Vagina (tissue), 2 donors: ENCODE results near the gene TMEM18.

Experiments
- CTCF ChIP-seq, 3 experiments: fragments of 450-650 bp in 2 of 3; fragments of 200-600 bp in 1 of 3; sonication (generic) in 1 of 3; IDR thresholded peaks; one replicate each; pipeline ENCODE4 v1.5.1; 2017 to 2019; ENCODE audit warnings: antibody characterized with exemption in 3 of 3, mild to moderate bottlenecking in 2 of 3, moderate library complexity in 2 of 3
- POLR2A ChIP-seq, 2 donors: fragments of 450-650 bp; IDR thresholded peaks; one replicate each; pipeline ENCODE4 v1.6.1; 2017; ENCODE audit warnings: antibody characterized with exemption in 2 of 2, mild to moderate bottlenecking in 2 of 2, moderate library complexity in 2 of 2
- POLR2AphosphoS5 ChIP-seq, 2 donors: sonication (generic); formaldehyde crosslinking; IDR thresholded peaks; one replicate each; pipeline ENCODE4 v1.9.0; 2017; ENCODE audit warnings: antibody characterized with exemption in 2 of 2, mild to moderate bottlenecking in 2 of 2, low read depth in 1 of 2; ENCODE audit not compliant: insufficient read depth in 1 of 2

GRCh38 chr2:676647-677055 lies 555 bp downstream of the TMEM18 start:
- TF ChIP-seq CTCF (IDR thresholded peaks at IDR 0.05): no peak
- TF ChIP-seq POLR2A (IDR thresholded peaks at IDR 0.05): no peak
- peak in 1 of 2 donors; percentile 7 for TF ChIP-seq POLR2AphosphoS5 (IDR thresholded peaks at IDR 0.05; ENCODE audit: insufficient read depth in 1 of 2, low read depth in 1 of 2)
